Kidney glomerular epithelial cell (primary cell): ENCODE measurements around the gene SAMD4B.
"Not testable (repeated sequence)": the region's sequence is repeated elsewhere in the genome, so short reads cannot be mapped to it uniquely, and the experiment has no call there.

ENCODE experiments used
- DNase-seq: peaks from one replicate; lab custom pipeline; 2025; lab: John Stamatoyannopoulos, UW

Gene SAMD4B

GRCh38 chr19:39310558-39311311 lies 31.5 kb upstream of the SAMD4B start:
- no peak for DNase-seq

DNA sequence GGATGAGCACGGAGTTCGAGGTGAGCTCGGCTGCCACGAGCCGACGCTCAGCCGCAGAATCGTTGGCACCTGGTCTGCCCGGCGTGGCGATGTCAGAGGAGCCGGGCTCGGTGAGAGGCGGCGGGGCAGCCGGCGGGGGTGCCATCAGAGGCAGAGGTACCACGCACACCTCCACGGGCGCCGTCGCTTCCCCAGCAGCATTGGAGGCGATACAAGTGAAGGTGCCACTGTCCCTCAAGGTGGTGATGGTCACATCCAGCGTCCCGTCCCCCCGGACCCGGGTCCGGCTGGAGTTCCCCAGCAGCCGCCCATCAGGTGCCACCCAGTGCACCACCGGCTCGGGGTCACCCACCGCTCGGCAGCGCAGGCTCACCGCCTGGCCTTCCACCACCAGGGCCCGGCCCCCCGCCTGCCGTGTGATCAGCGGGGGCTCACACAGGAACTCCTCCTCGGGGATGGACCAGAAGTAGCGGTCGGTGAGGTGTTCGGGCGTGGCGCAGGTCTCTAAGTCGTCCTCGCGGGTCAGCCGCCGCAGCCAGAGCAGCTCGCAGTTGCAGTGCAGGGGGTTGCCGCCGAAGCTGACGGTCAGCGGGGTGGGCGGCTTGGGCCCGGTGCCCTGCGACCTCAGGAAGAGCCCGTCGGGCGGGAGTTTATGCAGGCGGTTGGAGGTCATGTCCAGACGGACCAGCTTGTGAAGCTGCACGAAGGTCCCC lies 28.0 kb upstream of the SAMD4B start:
- DNase-seq = no peak

GRCh38 chr19:39315933-39316332 lies 26.3 kb upstream of the SAMD4B start:
- no peak for DNase-seq

DNA sequence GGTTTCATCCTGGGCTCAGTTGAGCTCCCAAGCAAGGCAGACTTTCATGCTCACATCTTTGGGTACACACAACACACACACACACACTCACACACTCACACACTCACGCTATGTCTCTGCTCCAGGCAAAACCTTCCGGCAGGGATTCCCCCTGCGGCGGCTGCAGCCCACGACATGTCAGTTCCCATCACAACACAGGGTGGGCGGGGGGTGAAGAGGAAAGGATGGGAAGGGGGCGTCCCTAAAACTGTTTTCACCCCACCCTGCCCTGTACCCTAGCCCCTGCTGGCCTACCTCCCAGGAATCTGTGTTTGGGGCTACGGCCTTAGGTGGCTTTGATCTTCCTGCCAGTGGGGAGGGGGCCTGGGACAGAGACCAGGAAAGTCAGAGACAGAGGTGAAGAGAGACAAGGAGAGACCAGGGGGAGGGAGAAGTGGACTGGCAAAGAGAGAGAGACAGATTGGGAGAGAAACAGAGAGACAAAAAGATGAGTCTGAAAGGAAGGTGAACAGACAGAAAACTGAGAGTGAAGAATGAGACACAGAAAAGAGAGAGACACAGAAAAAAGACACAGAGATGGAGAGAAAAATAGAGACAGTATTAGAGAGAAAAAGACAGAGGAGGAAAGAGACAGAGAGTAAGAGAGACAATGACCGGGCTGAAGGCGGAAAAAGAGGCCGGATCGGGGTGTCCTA lies 25.4 kb upstream of the SAMD4B start:
- DNase-seq = no peak

DNA sequence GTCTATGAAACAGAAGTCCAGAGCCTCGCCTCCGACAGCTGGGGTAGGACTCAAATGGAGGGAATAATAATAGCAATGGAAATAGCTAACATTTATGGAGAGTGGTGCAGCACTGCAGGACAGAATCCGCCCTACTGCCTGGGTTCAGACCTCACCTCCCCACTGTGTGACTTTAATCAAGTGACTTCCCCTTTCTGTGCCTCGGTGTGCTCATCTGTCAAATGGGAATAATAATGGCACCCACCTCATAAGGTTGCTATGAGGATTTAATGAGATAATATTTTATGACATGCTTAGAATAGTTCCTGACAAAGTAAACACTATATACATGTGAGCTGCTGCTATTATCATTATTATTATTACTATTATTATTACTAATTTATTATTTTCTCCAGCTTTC lies 24.7 kb upstream of the SAMD4B start:
- DNase-seq = no peak

GRCh38 chr19:39318071-39318470 lies 24.1 kb upstream of the SAMD4B start:
- DNase-seq = no peak

- DNase-seq = no peak
These were observed 23.5 kb upstream of the SAMD4B start for GRCh38 chr19:39318690-39319089.

- no peak for DNase-seq
These were observed 22.9 kb upstream of the SAMD4B start for GRCh38 chr19:39319098-39319891.

- no peak for DNase-seq
These were observed 22.4 kb upstream of the SAMD4B start for GRCh38 chr19:39319892-39320248.

- DNase-seq = no peak
These were observed 20.9 kb upstream of the SAMD4B start for GRCh38 chr19:39321117-39321831.

DNA sequence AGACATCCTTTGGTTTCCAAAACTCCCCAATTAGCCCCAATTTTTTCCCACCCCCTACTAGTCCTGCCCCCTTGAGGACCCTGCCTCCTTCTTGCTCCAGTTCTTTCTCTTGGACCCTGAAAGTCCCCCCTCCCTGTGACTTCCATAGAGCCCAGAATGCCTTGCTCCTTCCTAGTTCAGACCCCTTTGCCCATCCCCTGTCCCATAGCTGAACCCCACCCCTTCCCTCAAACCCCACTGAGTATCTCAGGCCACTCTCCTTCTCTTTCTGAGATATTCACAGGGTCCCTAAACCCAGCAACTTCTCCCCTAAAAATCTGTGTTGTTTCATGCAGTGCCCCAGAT lies 20.4 kb upstream of the SAMD4B start:
- DNase-seq = no peak

- no peak for DNase-seq
These were observed 17.9 kb upstream of the SAMD4B start for GRCh38 chr19:39324242-39324842.

- DNase-seq = no peak
These were observed 16.2 kb upstream of the SAMD4B start for GRCh38 chr19:39325778-39326665.

- no peak for DNase-seq
These were observed 14.7 kb upstream of the SAMD4B start for GRCh38 chr19:39327363-39328045.

GRCh38 chr19:39328046-39328705 lies 14.0 kb upstream of the SAMD4B start:
- DNase-seq = peak; percentile 50

- DNase-seq = no peak
These were observed 12.3 kb upstream of the SAMD4B start for GRCh38 chr19:39329948-39330347.

DNA sequence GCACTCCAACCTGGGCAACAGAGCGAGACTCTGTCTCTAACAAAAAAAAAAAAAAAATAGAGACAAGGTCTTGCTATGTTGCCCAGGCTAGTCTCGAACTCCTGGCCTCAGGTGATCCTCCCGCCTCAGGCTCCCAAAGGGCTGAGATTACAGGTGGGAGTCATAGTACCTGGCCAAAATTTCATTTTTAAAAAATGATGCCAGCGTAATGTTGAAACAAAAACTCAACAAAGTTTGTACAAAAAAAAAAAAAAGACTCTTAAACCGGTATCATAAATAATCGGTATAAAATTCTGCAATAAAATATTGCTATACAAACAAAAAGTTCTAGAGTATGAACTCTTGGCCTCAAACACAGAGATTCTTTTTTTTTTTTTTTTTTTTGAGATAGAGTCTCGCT lies 9.9 kb upstream of the SAMD4B start:
- DNase-seq = no peak

DNA sequence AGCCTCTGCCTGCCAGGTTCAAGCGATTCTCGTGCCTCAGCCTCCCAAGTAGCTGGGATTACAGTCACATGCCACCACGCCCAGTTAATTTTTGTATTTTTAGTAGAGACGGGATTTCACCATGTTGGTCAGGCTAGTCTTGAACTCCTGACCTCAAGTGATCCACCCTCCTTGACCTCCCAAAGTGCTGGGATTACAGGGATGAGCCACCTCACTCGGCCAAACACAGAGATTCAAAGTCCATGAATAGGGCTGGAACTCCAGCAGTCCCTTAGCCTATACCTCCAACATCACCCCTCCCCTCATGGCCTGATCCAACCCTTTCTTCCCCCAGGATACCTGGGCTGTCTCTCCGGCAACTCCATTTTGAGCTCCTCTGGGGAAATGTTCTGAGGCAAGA lies 9.5 kb upstream of the SAMD4B start:
- DNase-seq = not testable (repeated sequence)

DNA sequence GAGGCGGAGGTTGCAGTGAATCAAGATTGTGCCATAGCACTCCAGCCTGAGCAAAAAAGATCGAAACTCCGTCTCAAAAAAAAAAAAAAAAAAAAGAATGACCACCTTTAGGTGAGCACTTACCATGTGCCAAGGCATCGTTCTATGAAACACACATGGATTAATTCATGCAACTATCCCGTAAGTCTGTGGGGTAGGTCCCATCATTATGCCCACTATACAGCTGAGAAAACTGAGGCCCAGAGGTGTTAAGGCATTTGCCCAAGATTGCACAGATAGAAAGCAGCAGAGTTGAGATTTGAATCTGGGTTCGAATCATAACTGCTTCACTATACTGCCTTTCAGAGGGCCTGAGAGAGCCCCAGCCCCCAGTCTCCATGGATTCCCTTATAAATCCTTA lies 8.7 kb upstream of the SAMD4B start:
- DNase-seq = no peak
